GM18520 (cell line): ENCODE data around the gene TMEM87B.
"Not testable (repeated sequence)": the region's sequence is repeated elsewhere in the genome, so short reads cannot be mapped to it uniquely, and the experiment has no call there.

Source experiments
- ATAC-seq: cut with Tn5 transposase; IDR thresholded peaks from one replicate; pipeline ENCODE4 v1.9.1; 2021; ENCODE audit not compliant: unreplicated experiment

The TMEM87B gene

DNA sequence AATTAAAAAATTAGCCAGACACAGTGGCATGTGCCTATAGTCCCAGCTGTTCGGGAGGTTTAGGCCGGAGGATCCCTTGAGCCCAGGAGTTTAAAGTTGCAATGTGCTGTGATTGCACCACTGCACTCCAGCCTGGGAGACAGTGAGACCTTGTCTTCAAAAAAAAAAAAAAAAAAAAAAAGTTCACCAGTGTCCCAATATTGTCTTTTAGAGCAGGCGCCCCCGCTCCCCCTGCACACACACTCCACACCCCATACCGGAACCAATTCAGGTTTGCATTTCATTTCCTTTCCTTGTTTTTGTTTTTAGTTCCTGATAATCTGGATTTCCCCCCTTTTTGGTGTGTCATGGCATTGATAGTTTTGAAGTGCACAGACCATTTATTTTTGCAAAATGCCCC lies 10.4 kb downstream of the TMEM87B start:
- ATAC-seq = no peak

DNA sequence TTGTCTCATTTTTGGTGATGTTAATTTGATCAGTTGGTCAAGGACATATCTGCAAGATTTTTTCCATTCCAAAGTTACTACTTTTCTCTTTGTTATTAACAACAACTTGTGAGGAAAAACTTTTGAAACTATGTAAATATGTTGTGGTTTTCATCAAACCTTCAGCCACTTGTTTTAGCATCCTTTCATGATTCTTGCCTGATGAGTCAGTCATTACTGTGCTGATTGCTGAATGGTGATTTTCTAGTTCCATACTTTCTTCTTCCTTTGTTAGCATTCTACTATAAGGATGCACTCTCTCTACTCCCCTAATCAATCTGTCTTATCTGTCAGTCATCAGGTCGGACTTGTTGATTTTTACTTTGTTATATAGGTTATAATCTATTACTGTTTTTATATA lies 10.9 kb downstream of the TMEM87B start:
- no peak for ATAC-seq

DNA sequence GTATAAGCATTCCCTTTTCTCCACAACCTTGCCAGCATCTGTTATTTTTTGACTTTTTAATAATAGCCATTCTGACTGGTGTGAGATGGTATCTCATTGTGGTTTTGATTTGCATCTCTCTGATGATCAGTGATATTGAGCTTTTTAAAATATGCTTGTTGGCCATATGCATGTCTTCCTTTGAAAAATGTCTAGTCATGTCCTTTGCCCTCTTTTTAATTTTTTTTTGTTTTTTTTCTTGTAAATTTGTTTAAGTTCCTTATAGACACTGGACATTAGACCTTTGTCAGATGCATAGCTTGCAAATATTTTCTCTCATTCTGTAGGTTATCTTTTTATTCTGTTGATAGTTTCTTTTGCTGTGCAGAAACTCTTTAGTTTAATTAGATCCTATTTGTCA lies 14.7 kb downstream of the TMEM87B start:
- not testable (repeated sequence) for ATAC-seq

DNA sequence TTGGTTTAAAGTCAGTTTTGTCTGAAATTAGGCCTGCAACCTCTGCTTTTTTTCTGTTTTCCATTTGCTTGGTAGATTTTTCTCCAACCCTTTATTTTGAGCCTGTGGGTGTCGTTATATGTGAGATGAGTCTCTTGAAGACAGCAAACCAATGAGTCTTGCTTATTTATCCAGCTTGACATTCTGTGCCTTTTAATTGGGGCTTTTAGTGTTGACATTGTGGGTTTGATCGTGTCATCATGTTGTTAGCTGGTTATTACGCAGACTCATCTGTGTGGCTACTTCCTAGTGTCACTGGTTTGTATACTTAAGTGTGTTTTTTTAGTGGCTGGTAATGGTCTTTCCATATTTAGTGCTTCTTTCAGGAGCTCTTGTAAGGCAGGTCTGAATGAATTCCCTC lies 18.8 kb downstream of the TMEM87B start:
- ATAC-seq = no peak

DNA sequence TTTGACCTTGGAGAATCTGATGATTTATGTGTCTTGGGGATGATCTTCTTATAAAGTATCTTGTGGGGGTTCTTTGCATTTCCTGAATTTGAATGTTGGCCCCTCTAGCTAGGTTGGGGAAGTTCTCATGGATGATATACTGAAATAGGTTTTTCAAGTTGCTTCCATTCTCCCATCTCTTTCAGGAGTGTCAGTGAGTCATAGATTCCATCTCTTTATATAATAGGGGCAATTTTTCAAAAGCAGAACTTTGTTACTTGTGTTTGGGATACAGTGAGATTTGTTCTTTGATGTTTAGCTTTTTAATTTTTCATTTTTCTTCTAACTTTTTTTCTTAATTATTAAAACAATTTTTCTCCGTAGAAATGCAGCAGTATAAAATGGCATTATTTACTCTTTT lies 19.4 kb downstream of the TMEM87B start:
- no peak for ATAC-seq

DNA sequence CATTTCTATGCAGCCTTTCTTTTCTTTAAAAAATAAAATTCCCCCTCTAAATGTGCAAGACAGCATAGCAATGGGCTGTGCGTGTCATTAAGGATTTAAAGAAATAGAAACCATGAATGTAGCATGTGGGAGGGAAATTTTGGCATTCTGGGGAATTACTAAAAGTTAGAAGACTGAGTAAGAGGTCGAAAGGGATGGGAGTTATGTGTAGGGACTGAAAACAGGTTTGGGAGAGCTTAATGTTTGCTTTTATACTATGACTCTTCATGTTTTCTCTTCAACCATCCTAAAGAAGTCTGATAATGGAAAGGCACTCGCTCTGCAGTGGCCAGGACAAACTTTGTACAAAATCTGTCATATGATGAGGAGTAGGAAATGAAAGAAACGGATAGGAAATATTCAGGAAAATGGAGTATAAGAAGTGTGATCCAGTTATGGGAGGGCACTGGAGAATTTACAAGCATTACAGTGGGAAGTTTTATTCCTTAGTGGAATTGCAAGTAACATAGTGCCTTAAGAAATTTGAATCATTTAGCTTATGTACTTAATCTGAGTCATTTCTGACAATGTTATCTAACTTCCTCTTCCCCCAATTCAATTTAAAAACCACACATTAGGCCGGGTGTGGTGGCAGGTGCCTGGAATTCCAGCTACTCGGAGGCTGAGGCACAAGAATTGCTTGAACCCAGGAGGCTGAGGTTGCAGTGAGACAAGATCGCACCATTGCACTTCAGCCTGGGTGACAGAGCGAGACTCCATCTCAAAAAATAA lies 20.6 kb downstream of the TMEM87B start:
- ATAC-seq = no peak

DNA sequence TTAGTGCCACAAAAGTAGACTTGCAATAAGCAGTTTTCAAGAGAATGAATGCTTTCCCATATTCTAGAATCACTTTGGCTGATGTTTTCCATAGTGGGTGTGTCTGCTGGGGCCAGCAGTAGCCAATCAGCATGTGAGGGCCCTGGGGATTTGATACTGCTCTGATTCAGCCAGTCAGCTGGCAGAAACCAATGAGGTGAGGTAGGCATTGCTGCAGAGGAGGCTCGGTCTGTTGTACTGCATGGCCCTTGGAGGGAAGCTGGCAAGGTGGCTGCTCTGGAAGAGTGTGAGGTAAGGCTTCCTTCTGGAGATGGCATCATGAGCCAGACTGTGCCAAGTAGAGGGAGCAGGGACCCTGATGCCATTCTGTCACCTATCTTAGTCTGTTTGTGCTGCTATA lies 22.7 kb downstream of the TMEM87B start:
- ATAC-seq = no peak

DNA sequence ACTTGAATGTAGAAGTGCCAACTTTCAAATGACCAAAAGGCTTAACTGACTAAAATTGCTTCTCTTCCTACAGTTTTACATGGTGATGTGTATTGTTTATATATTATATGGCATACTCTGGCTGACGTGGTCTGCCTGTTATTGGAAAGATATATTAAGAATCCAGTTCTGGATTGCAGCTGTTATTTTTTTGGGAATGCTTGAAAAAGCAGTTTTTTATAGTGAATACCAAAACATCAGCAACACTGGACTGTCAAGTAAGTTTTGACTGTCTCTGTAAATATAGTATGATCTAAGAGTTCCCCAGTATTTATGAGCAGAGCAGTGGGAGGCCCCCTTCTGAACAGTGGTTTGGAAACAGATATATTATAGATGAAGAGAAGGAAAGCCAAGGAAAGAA lies 26.2 kb downstream of the TMEM87B start:
- ATAC-seq = no peak

DNA sequence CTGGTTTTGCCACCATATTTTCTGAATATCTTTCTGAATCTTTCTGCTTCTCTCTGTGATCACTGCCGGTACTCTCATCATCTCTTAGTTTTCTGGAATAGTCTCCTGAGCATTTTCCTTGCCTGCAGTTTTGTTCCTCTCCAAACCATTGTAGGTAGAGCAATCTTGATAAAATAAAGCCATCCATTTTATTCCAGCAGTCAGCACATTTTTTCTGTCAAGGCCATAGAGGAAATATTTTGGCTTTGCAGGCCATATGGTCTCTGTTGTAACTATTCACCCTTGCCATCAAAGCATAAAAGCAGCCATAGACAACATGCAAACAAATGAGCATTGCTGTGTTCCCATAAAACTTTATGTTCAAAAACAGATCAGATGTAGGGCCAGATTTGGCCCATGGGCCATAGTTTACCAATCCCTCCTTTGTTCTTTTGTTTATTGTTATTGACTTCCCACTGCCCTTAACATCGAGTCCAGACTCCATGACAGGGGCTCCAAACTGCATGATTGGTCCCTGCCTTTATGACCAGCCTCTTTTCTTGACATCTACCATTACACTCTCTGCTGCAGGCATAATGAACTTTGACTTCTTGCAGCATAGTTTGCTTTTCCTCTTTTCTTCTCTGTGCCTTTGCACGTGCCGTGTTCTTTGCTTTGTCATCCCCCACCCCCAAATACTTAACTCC lies 29.8 kb downstream of the TMEM87B start:
- ATAC-seq = no peak

DNA sequence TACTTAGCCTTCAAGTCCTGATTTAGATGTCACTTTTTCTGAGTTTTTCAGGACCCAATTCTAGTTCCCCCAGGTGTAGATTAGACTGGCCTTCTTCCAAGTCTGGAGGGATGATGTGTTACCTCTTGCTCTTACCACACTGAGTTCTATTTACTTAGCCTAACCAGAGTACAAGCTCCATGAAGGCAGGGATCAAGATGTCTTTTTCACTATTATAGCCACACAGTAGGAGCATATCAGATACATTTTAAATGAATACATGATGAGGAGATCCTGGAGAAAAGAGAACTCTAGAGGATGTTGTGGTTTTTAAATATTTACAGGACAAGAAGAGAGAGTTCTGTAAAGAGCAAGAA lies 30.3 kb downstream of the TMEM87B start:
- no peak for ATAC-seq

DNA sequence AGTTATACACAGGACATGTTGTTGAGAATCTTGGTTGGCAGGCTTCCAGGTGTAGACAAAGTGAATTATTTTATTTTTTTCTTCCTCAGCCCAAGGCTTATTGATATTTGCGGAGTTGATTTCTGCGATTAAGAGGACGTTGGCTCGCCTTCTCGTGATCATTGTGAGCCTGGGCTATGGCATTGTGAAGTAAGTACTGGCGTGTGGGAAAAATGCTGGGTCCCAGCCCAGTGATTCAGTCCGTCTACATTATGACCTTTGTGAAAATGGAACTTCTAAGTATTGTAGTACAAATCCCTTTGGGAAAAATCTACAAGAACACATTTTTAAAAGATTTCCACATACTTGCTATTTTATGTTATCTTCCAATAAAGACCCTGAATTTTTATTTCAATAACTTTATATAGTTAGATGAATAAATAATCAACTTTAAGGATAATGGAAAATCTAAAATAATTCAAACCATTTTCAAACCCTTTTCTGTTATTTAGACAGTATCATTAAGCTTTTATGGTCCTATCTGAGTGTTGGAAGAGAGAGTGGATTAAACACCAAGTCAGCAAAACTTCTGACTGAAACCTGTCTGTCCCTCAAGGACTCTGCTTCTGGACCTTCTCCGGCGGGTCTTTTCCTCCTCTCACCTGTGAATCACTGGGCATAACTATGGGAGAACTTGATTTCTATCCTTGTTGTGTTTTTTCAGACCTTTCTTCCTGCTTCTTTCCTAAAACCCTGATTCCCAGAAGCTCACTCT lies 31.0 kb downstream of the TMEM87B start:
- ATAC-seq = no peak

DNA sequence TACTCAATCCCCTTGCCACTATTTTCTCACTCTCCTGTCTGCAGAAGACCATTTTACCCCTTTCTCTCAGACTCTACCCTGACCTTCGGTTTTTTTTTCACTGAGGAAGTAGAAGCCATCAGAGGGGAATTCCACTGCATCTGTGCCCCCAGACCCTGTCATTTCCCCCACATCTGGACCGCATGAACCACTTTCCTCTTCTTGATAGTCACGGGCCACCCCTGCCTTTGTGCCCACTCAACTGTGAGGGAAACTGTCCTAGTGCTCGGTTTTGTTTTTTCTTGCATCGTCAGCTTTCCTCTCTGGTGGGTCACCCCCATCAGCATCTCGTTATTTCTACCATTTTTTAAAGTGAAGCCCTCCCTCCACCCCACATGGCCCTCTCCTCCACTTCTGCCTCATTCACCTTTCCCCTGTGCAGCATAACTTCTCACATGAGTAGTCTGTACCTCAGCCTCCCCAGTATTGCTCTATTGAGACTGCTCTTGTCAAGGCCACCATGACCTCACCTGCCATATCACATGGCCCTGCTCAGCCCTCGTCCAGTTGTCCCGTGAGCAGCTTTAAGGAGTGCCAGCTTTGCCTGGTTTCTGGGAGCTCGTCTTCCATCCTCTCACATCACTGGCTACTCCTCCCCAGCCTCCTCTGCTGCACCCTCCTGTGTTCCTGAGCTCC lies 32.4 kb downstream of the TMEM87B start:
- ATAC-seq = no peak

DNA sequence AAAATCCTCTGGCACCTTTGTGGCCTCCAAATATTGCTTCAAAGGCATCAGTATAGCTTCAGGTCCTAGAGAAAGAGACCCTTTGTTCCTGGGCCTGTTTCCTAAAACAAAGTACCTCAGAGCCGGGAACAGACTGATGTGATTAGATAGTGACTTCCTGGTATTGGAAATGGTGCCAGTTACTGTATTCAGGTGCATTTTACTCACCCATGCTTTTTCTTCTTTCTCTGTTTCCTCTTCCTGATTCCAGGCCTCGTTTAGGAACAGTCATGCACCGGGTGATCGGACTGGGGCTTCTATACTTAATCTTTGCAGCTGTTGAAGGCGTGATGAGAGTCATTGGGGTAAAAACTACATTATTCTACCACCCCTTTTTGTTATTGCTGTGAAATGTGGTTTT lies 34.3 kb downstream of the TMEM87B start:
- ATAC-seq = no peak

DNA sequence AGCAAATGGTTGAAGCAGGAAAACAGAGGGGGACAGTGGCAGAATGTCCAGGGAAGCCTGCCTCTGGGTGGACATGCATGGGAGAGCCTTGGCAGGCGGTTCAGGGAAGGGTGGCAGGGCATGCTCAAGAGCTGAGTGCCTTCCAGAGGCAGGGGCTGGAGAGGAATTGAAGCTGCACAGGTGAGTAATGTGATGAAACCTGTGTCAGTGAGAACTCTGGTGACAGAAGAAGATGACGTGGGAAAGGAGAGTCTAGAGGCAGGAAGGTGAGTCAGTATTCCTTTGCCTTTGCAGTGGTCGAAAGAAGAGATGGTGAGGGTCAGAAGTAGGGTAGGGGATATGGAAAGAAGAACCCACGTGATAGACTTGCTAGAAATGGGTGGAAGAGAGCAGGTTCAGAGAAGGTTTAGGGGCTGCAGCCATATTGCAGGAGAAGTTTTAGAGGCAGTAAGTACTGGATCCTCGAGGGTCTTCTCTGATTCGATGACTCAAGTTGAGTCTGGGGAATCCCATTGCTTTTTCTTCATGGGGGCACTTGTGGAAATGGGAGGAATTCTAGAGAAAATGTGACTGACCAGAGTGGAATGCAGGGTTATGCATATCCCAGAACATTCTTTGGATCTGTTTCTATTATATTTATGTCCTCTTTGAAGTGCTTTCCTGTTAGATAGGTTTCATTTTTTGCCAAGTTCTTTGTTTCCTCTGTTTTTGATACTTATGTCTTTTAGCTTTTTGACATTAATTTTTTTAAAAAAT lies 37.4 kb downstream of the TMEM87B start:
- ATAC-seq = no peak

DNA sequence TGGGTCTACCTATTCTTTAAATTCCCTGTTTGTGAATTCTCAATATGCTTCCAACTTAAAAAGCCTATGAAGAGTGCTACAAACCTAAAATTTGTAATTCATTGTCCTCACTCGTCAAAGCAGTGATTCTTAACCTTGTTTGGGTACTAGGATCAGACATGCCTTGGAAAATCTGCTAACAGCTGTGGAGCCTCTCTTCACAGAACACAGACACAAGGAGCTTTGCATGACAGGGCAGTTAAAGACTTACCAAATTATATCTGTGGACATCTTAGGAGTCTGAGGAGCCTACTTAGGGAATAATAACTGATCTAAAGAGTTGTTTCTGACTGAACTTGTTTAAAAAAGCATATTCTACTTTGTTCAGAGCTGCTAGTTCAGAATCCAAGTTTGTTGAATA lies 38.1 kb downstream of the TMEM87B start:
- ATAC-seq = no peak

DNA sequence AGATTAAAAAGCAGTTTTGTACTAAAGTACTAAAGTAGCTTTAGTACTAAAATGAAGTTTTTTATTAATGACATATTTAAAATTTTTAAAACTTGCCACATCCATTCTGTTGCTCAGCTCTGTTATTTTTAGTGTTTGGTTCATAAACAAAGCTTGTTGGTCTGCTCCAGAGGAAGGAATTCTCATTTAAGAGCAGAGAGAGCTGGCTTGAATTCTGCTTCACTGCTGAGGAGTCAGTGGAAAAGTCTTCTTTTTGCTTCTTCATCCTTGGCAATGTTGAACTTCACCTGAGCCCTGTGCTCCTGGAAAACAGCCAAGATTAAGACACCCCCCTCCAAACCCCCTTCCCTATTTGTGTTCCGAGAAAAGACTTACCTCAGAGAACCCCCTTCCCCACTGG lies 40.6 kb downstream of the TMEM87B start:
- ATAC-seq = no peak

DNA sequence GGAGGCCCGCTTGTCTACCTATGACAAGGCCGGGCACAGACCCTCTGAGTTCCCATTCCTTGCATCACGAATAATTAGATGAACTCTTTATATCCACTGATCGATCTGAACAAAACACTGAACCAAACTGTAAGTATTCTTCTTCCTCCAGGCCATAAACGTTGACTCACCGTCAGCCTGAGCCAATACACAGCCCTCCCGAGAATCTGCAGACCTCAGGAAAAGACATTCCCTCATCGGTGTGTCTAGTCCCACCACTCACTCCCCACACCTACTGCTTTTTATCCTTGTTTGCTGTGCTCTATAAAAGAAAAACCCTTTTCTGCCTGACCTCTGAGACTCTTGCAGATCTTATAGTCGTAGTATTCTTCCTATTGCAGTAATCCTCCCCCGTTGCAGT lies 41.0 kb downstream of the TMEM87B start:
- ATAC-seq = no peak

DNA sequence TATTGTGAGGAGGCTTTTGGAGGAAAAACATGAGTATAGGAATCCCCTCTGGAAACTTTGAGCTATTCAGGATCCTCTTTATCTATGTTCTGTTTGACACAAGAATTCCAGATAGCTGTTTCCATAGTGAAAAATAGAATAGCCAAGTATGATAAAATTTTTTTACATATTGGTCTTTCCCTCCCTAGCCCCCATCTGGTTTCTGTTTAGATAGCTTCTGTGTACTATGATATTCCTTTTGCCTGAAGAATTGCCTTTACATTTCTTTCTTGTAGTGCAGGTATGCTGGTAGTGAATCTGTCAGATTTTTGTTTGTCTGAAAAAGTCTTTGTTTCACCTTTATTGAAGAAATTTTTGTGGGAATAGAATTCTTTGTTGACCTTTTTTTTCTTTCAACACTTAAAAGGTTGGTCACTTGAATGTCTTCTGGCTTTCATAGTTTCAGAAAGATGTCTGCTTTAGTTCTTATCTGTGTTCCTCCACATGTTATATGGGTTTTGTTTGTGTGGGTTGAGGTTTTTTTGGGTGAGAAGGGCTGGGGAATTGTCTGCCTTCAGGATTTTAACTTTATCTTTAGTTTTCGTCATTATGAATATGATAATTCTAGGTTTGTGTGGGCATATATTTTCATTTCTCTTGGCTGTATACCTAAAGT lies 53.2 kb downstream of the TMEM87B start:
- ATAC-seq = no peak

DNA sequence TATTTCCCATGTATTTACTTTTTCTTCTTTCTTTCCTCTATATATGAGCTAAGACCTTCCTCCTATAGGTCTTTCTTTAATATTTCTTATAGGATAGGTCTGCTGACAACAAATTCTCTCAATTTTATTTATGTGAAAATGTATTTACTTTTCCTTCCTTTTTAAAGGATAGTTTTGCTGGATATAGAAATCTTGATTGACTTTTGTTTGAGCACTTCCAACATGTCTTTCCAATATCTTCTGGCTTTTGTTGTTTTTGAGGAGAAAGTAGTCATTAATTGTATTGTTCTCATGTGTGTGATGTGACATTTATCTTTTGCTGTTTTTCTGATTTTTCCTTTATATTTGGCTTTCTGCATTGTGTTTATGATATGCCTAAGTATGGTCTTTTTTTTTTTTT lies 54.2 kb downstream of the TMEM87B start:
- no peak for ATAC-seq

DNA sequence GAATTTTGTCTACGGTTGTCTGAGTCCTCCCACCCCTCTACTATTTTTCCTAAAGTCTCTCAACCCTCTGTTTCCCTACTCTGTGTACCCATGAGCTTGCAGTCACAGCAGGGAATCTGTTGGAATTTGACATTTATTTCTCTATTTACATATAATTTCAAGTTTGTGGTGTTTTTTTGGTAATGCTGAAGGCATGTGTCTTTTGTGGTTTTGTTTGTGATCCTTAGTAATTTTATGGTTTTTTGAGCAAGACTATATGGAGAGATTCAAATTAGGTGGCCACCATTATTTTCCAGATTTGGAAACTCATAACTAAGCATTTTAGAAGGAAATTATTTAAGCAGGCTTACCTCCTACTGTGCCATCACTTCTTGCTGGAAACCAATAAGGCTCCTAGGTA lies 55.9 kb downstream of the TMEM87B start:
- no peak for ATAC-seq
